Adrenal gland (tissue), 12 donors: ENCODE data around the gene PITPNB. TPM values are rescaled to one million over a fixed set of nuclear protein-coding genes. Genes with fewer than 3 reads are reported as not detected.

Experiments
- DNase-seq, 7 donors: peaks; one replicate each; pipeline ENCODE4 v3.0.0-alpha.2; 2019 to 2020
- H3K27ac ChIP-seq, 5 donors: fragments of 200-600 bp; sonication (generic) in 4 of 5; 1 replicate in 3 of 5; 2 replicates in 2 of 5; pipeline versions ENCODE4 v1.5.1 to v1.8.0; 2016 to 2020; ENCODE audit warnings: mild to moderate bottlenecking in 1 of 5
- H3K27me3 ChIP-seq: fragments of 200-600 bp; 2 replicates; pipeline ENCODE4 v1.8.0; 2021
- H3K36me3 ChIP-seq, 2 donors: fragments of 200-600 bp; replicated peaks in 1 of 2; 1 replicate in 1 of 2; 2 replicates in 1 of 2; pipeline versions ENCODE4 v1.5.1 to v1.8.0; 2018 to 2022
- H3K4me1 ChIP-seq, 2 donors: fragments of 200-600 bp; replicated peaks in 1 of 2; 1 replicate in 1 of 2; 2 replicates in 1 of 2; pipeline versions ENCODE4 v1.5.1 to v1.8.0; 2018 to 2021
- H3K4me3 ChIP-seq, 4 donors: fragments of 200-600 bp; sonication (generic) in 3 of 4; one replicate each; pipeline ENCODE4 v1.5.1; 2016 to 2018
- H3K9me3 ChIP-seq, 3 donors: fragments of 200-600 bp; sonication (generic) in 1 of 3; replicated peaks in 1 of 3; 1 replicate in 2 of 3; 2 replicates in 1 of 3; pipeline versions ENCODE4 v1.5.1 to v1.8.0; 2016 to 2021
- CTCF ChIP-seq, 6 experiments: fragments of 450-650 bp in 4 of 6; fragments of 200-600 bp in 2 of 6; sonication (generic) in 1 of 6; IDR thresholded peaks; 1 replicate in 5 of 6; 2 replicates in 1 of 6; pipeline versions ENCODE4 v1.5.1 to v1.8.0; 2016 to 2021; ENCODE audit warnings: antibody characterized with exemption in 6 of 6, mild to moderate bottlenecking in 2 of 6, moderate library complexity in 1 of 6
- POLR2A ChIP-seq, 2 donors: fragments of 450-650 bp; IDR thresholded peaks; one replicate each; pipeline ENCODE4 v1.6.1; 2017; ENCODE audit warnings: antibody characterized with exemption in 2 of 2, mild to moderate bottlenecking in 2 of 2, moderate library complexity in 1 of 2
- WGBS, 4 donors: extraction: QIAGEN DNeasy Blood & Tissue Kit in 2 of 4; methylation state at CpG; one replicate each; pipeline versions ENCODE4 v1.1.5 to v1.1.7; 2013 to 2017; 5-methylcytosine and 5-hydroxymethylcytosine counted together
- intact Hi-C, 2 donors: fragments of 100-400 bp; cut with DNase I; formaldehyde crosslinking; loops; one replicate each; pipeline versions ENCODE4 v1.14.1 to v1.15.0; 2022 to 2023
- polyA plus RNA-seq, 3 donors: library from polyadenylated mRNA; stranded (reverse); fragments of 200-250 nt in 2 of 3; fragments of 350-450 nt in 1 of 3; fragmentation: Illumina TruSeq in 1 of 3; extraction: RNeasy Lipid Tissue Mini Kit (QIAGEN cat#74804) in 1 of 3; gene quantifications; one replicate each; pipeline ENCODE4 v1.2.3, GENCODE V29; 2013 to 2014
- total RNA-seq, 9 donors: library from RNA; depleted of rRNA in 4 of 9; stranded (reverse); fragments of >200 nt in 4 of 9; fragments of 120-200 nt in 1 of 9; fragmentation: NEBNext Ultra II Directional in 1 of 9; extraction: Animal tissue kit (Norgen Biotek cat#: 25700) in 1 of 9; gene quantifications; one replicate each; pipeline versions ENCODE4 v1.1.0 to v1.2.4, GENCODE V29; 2013 to 2023
- donor health status: healthy with polysubstance abuse.
- donor health status: Bipolar disorder and iron deficiency.
- donor health status: DM: yes; HTN: yes; CAD: no.
- donor health status: DM: no; HTN: no; CAD: no.
- donor health status: DM: no; HTN: no; CAD: no.
- donor health status: DM: yes; HTN: yes; CAD: no.

The PITPNB gene
- total and polyA plus RNA-seq, 12 donors = 16.8 to 69.0 (median 27.6) TPM

GRCh38 chr22:27961680-27962079, 42.6 kb upstream of the PITPNB start:
- H3K27ac ChIP-seq = peak overlapping the region in 1 of 5 donors; percentile 27
- no peaks in the 10 kb centered on the region for H3K27me3 ChIP-seq
- TF ChIP-seq CTCF (IDR thresholded peaks at IDR 0.05) = no peak
- TF ChIP-seq POLR2A (IDR thresholded peaks at IDR 0.05) = no peak
- H3K4me3 ChIP-seq = no peak overlapping the region
- no peak for DNase-seq
- no peaks in the 10 kb centered on the region for H3K36me3 ChIP-seq
- H3K9me3 ChIP-seq = no peaks in the 10 kb centered on the region
- peaks cover 0 to 29% of the 10 kb centered on the region in 2 donors for H3K4me1 ChIP-seq
- WGBS, 4 donors = 64 to 78% (median 67%) methylated on average over 1 of the region's 1 CpG
- intact Hi-C loops = no loop called here

DNA sequence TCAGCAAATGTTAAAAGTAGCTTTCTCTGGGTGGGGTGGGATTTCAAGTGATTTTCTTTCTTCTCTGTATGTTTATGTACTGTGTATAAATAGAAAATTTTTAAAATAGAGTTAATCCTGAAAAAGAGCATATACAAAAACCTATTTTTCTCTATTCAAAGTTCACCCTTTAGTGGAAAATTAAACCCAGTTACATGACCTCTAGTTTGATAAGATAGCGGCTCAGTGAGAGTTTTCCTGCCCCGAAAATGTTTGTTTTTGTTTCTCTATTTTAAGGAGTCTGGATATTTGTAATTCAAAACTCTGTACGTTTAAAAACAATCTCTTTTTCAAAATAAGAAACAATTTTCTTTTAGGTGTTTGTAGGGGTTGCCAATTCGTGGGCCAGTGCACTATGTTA, 42.1 kb upstream of the PITPNB start:
- no peak for DNase-seq
- no peaks in the 10 kb centered on the region for H3K27me3 ChIP-seq
- no peak overlapping the region for H3K4me3 ChIP-seq
- H3K4me1 ChIP-seq = peaks cover 0 to 29% of the 10 kb centered on the region in 2 donors
- peak overlapping the region in 1 of 5 donors; percentile 27 for H3K27ac ChIP-seq
- intact Hi-C loops = no loop called here
- no peak for TF ChIP-seq POLR2A (IDR thresholded peaks at IDR 0.05)
- TF ChIP-seq CTCF (IDR thresholded peaks at IDR 0.05) = no peak
- H3K9me3 ChIP-seq = no peaks in the 10 kb centered on the region
- WGBS, 4 donors = 40 to 59% (median 50%) methylated on average over 4 of the region's 4 CpGs
- H3K36me3 ChIP-seq = no peaks in the 10 kb centered on the region

DNA sequence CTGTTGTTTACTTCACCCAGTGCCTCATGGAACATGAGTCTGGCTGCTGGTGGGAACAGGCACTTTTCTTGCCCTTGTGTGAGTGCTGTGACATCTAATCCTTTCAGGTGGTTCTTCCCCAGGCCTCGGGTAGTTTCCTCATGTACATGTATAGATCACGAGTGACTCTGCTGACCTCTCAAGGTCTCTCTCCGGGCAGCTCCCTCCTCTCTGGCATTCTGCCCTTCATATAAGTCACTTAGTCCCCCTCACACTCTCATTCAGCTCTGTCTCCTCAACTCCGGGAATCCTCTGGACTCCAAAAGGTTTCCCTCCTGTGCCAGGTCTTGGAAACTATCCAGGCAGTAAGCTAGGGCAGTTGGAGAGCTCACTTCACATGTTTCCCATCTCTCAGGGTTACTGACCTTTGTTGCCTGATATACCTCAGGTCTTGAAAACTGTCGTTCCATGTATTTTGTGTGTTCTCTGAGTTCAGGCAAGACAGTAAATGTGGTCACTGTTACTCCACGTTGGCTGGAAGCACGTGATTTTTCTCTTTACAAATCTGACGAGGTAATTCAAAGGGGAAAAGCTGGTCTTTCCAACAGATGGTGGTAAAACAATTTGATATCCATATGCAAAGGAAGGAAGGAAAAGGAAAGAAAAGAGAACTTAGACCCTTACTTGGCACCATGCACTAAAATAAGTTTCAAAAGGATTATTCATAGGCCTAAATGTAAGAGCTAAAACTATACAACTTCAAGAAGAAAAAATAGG, 40.5 kb upstream of the PITPNB start:
- H3K4me3 ChIP-seq = no peak overlapping the region
- intact Hi-C loops = no loop called here
- no peaks in the 10 kb centered on the region for H3K27me3 ChIP-seq
- no peak for TF ChIP-seq POLR2A (IDR thresholded peaks at IDR 0.05)
- TF ChIP-seq CTCF (IDR thresholded peaks at IDR 0.05) = no peak
- WGBS, 4 donors = 46 to 55% (median 51%) methylated on average over 8 of the region's 8 CpGs
- no peaks in the 10 kb centered on the region for H3K36me3 ChIP-seq
- DNase-seq = peak in 3 of 7 donors; percentile 32 to 47 (median 35)
- H3K4me1 ChIP-seq = peaks cover 0 to 29% of the 10 kb centered on the region in 2 donors
- H3K9me3 ChIP-seq = no peaks in the 10 kb centered on the region
- H3K27ac ChIP-seq = no peak overlapping the region

- H3K36me3 ChIP-seq = no peaks in the 10 kb centered on the region
- intact Hi-C loops = no loop called here
- peaks cover 0 to 9% of the 10 kb centered on the region in 2 donors for H3K4me1 ChIP-seq
- 70 to 85% (median 83%) methylated on average over 3 of the region's 3 CpGs for WGBS, 4 donors
- no peak overlapping the region for H3K27ac ChIP-seq
- H3K4me3 ChIP-seq = no peak overlapping the region
- TF ChIP-seq CTCF (IDR thresholded peaks at IDR 0.05) = no peak
- no peak for TF ChIP-seq POLR2A (IDR thresholded peaks at IDR 0.05)
- DNase-seq = no peak
- H3K27me3 ChIP-seq = no peaks in the 10 kb centered on the region
- no peaks in the 10 kb centered on the region for H3K9me3 ChIP-seq
Observed at GRCh38 chr22:27952779-27953178, 33.7 kb upstream of the PITPNB start.
